ENCODE measurements around the gene STARD10.
"Not testable (repeated sequence)": the region's sequence is repeated elsewhere in the genome, so short reads cannot be mapped to it uniquely, and the experiment has no call there.

- not testable (repeated sequence) for TF ChIP-seq POLR2A (IDR thresholded peaks at IDR 0.05; ENCODE audit: low read depth); CTCF (IDR thresholded peaks at IDR 0.05)
These were observed 33.8 kb upstream of the STARD10 start for GRCh38 chr11:72827656-72828055.
